ENCODE results near the gene SAPCD2. TPM values are rescaled to one million over a fixed set of nuclear protein-coding genes. Genes with fewer than 3 reads are reported as not detected.

Gene SAPCD2
- total and polyA plus RNA-seq, 9 of the 15 experiments (the other 6 are each of a cell fraction or from before 2014, with no cell fraction given) = 3.4 to 91.8 (median 18.8) TPM

GRCh38 chr9:137028263-137029057 is 41.9 kb downstream of the SAPCD2 start (continued):
- no peak for TF ChIP-seq TCF3 (CRISPR knock-in tag; IDR thresholded peaks at IDR 0.05)
- TF ChIP-seq THRAP3 (IDR thresholded peaks at IDR 0.05; ENCODE audit: borderline replicate concordance) = no peak
- no peak for TF ChIP-seq ZNF507 (tag; conservative IDR thresholded peaks at IDR 0.05)
- TF ChIP-seq, protein P1, sequence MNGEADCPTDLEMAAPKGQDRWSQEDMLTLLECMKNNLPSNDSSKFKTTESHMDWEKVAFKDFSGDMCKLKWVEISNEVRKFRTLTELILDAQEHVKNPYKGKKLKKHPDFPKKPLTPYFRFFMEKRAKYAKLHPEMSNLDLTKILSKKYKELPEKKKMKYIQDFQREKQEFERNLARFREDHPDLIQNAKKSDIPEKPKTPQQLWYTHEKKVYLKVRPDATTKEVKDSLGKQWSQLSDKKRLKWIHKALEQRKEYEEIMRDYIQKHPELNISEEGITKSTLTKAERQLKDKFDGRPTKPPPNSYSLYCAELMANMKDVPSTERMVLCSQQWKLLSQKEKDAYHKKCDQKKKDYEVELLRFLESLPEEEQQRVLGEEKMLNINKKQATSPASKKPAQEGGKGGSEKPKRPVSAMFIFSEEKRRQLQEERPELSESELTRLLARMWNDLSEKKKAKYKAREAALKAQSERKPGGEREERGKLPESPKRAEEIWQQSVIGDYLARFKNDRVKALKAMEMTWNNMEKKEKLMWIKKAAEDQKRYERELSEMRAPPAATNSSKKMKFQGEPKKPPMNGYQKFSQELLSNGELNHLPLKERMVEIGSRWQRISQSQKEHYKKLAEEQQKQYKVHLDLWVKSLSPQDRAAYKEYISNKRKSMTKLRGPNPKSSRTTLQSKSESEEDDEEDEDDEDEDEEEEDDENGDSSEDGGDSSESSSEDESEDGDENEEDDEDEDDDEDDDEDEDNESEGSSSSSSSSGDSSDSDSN (IDR thresholded peaks at IDR 0.05; ENCODE audit: borderline replicate concordance in 1 of 2, low read depth in 2 of 2, low read length in 2 of 2) = peak in 1 of 2 experiments; percentile 34; a peak in 1 of 4 replicates
- no peak for TF ChIP-seq RNF2 (IDR thresholded peaks at IDR 0.05)
- TF ChIP-seq ZZZ3 (IDR thresholded peaks at IDR 0.05) = no peak
- TF ChIP-seq ZNF263 (CRISPR knock-in tag; IDR thresholded peaks at IDR 0.05; ENCODE audit: borderline replicate concordance) = no peak
- no peak for TF ChIP-seq EZH2 (IDR thresholded peaks at IDR 0.05; ENCODE audit: borderline replicate concordance, low read depth, low read length)
- TF ChIP-seq ZNF124 (CRISPR knock-in tag; IDR thresholded peaks at IDR 0.05) = no peak
- TF ChIP-seq, protein P2, sequence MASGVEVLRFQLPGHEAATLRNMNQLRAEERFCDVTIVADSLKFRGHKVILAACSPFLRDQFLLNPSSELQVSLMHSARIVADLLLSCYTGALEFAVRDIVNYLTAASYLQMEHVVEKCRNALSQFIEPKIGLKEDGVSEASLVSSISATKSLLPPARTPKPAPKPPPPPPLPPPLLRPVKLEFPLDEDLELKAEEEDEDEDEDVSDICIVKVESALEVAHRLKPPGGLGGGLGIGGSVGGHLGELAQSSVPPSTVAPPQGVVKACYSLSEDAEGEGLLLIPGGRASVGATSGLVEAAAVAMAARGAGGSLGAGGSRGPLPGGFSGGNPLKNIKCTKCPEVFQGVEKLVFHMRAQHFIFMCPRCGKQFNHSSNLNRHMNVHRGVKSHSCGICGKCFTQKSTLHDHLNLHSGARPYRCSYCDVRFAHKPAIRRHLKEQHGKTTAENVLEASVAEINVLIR (CRISPR knock-in tag; IDR thresholded peaks at IDR 0.05) = no peak
- TF ChIP-seq XRCC5 (IDR thresholded peaks at IDR 0.05; ENCODE audit: low read depth, low read length) = no peak
- peak; percentile 62 for TF ChIP-seq ZFX (CRISPR knock-in tag; IDR thresholded peaks at IDR 0.05)
- TF ChIP-seq HMG20A (CRISPR knock-in tag; conservative IDR thresholded peaks at IDR 0.05) = no peak
- no peak for TF ChIP-seq NFRKB (IDR thresholded peaks at IDR 0.05; ENCODE audit: low read depth)
- TF ChIP-seq, protein P3, sequence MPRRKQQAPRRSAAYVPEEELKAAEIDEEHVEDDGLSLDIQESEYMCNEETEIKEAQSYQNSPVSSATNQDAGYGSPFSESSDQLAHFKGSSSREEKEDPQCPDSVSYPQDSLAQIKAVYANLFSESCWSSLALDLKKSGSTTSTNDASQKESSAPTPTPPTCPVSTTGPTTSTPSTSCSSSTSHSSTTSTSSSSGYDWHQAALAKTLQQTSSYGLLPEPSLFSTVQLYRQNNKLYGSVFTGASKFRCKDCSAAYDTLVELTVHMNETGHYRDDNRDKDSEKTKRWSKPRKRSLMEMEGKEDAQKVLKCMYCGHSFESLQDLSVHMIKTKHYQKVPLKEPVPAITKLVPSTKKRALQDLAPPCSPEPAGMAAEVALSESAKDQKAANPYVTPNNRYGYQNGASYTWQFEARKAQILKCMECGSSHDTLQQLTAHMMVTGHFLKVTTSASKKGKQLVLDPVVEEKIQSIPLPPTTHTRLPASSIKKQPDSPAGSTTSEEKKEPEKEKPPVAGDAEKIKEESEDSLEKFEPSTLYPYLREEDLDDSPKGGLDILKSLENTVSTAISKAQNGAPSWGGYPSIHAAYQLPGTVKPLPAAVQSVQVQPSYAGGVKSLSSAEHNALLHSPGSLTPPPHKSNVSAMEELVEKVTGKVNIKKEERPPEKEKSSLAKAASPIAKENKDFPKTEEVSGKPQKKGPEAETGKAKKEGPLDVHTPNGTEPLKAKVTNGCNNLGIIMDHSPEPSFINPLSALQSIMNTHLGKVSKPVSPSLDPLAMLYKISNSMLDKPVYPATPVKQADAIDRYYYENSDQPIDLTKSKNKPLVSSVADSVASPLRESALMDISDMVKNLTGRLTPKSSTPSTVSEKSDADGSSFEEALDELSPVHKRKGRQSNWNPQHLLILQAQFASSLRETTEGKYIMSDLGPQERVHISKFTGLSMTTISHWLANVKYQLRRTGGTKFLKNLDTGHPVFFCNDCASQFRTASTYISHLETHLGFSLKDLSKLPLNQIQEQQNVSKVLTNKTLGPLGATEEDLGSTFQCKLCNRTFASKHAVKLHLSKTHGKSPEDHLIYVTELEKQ (CRISPR knock-in tag; IDR thresholded peaks at IDR 0.05) = no peak
- TF ChIP-seq, protein P4, sequence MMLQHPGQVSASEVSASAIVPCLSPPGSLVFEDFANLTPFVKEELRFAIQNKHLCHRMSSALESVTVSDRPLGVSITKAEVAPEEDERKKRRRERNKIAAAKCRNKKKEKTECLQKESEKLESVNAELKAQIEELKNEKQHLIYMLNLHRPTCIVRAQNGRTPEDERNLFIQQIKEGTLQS (IDR thresholded peaks at IDR 0.05) = no peak
- TF ChIP-seq, protein P4 (CRISPR knock-in tag; conservative IDR thresholded peaks at IDR 0.05) = no peak
- TF ChIP-seq HDGF (IDR thresholded peaks at IDR 0.05) = no peak
- TF ChIP-seq HNRNPL (IDR thresholded peaks at IDR 0.05; ENCODE audit: low read depth, low read length) = peak; percentile 34; the same call in 1 of the 2 replicates
- no peak for TF ChIP-seq MITF (IDR thresholded peaks at IDR 0.05)

Data from K562 (cell line).